Measurements from ENCODE around the gene SYT9.

SYT9 gene

DNA sequence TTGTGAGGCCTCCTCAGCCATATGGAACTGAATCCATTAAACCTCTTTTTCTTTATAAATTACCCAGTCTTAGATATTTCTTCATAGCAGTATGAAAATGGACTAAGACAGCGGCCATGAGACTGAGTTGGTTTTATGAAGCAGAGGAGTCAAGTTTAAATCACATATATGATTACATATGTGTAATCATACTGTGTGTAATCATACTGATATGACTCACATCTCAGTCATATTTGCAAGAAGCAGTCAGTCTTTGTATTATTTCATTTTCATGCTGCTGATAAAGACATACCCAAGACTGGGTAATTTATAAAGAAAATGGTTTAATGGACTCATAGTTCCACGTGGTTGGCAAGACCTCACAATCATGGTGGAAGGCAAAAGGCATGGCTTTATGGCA is 89.8 kb downstream of the SYT9 start:
- no peak for DNase-seq (ENCODE audit: low spot score)

DNA sequence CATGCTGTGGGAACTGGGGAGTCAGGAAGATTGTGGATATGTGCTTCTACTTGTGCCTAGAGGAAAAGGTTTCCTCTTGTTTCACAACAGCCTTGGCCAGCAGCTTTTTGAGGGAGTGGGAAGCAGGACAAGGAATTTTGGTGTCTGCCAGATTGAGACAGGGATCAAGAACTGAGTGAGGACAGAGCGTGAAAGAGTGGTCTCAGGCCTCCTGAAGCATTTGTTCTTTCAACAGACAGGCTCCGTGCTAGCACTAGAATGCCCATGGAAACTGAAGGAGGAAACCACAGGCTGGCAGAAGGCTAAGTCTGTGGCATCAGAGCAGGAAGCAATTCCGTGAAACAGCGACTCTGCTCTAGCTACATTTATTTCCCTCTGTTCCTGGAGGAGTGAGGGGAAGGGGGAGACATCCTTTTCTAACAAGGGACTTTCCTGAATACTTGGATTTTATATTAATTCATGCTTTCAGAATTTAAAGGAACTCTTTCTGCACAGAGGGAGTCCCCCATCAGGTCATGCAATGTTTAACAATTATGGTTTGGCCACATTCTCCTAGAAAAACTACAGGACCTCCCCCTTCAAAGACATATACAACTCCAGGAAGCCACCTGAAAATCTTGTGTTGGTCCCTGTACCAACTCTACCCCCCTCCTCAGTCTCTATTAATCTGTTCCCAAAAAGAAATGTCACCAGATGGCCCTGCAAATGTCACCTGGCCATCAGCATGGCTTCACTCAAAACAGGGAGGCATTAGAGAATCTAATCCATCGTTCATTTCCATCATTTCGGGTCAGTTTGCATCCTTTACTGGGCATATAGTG is 96.1 kb downstream of the SYT9 start:
- no peak for DNase-seq (ENCODE audit: low spot score)

- no peak for DNase-seq (ENCODE audit: low spot score)
These were observed 97.0 kb downstream of the SYT9 start for GRCh38 chr11:7348432-7349304.

DNA sequence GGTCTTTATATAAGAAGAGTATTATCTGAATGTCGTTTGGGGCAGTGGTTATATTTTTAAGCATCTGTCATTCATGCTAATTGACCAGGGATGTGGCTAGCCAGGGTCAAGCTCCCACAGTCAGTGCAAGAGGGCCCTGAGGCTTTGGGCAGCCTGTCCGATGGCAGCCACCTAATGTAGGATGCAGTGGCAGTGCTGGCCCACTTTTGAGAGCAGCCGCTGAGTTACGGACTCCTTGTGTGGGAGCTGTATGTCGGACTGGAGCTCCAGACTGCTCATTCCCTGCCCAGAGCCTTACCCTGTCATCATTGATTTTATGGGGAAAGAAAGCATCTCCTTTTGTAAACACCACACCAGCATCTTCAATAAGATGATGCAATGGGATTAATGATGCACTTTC is 99.5 kb downstream of the SYT9 start:
- DNase-seq (ENCODE audit: low spot score), result no peak

DNA sequence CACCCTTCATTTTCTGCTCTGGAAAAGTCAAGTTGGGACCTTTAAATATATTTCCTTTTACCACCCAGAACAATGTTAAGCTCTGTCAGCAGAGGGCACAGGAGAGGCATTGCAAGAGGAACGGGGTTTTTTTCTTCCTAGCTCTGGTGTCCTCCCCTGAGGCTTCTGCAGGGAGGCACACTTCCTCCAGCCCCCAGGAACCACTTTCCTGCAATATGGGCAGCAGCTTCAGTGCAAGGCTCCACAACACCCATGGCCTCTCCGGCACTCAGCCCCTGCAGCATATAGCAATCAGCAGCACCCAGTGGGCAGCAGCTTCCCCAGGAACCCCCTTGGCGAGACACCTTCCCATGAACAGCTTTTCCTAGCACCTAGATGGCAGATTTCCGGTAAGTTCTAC is 101.4 kb downstream of the SYT9 start:
- no peak for DNase-seq (ENCODE audit: low spot score)

DNA sequence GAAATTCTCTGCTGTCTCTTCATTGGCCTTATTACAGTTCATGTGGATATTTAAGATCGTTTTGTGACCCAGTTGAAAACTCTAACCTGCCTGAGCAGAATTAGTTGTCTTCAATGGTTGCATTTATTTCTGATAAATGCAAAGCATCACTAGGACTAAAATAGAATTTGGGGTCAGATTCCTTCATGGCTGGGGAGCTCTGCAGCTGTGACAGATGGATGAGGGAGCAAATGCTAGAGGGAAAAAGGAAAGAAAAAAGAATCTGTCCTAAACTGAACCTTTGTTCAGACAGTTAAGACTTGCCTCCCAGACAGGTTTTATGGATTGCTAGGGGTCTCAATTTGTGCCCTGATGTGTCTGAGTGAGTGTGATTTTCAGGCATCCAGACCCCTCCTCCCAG is 113.0 kb downstream of the SYT9 start:
- no peak for DNase-seq (ENCODE audit: low spot score)

DNA sequence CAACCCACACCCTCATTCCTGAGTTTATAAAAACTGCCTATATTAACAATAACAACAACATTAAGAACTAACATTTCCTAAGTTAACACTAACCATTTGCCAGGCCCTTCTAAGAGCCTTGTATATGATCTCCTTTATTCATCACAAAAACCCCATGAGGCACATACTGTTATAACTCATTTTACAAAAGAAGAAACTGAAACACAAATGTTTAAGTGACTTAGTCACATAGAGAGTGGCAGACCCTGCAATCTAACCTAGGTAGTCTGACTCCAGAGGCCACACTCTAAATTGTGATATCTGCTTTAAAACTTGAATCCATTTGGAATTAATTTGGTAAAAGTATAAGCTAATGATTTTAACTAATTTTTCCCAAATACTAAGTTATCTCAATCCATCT is 116.1 kb downstream of the SYT9 start:
- no peak for DNase-seq (ENCODE audit: low spot score)

DNA sequence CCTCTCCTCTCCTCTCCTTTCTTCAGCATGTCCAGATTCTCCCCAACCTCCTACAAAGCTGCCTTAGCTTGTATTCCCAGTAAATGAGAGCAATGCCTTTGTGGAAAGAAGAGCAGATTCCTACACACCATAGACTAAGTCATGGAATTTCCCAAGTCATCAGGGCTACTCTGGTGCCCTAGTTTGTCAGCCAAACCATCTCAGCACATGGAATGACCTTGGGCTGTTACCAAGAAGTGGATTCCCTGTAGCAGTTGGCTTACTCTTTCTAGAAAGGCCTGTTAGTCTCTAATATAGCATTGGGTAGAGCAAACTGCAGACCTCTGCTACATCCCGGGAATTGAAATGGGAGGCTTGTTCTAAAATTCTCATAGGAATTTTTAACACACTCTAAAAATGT is 124.7 kb downstream of the SYT9 start:
- no peak for DNase-seq (ENCODE audit: low spot score)

DNA sequence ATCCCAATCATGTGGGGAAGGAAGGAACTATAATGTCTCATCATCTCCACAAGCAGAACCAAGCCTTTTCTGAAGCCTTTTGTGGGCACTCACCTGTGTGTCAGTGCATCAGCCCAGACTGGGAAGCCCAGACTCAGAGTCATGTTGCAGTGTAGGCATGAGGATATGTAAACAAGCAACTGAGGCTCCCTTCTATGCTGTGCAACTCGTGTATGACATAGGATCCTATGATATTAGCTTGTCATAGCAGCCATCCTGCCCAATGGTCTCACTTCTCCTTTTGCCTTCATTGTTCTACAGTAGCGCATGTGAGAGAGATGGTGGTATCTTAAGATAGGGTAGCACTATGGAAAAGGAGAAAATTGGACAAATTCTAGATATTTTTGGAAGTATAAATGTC is 130.2 kb downstream of the SYT9 start:
- no peak for DNase-seq (ENCODE audit: low spot score)

GRCh38 chr11:7383406-7383805 is 131.7 kb downstream of the SYT9 start:
- no peak for DNase-seq (ENCODE audit: low spot score)

GRCh38 chr11:7384691-7385090 is 133.0 kb downstream of the SYT9 start:
- DNase-seq (ENCODE audit: low spot score), result no peak

DNA sequence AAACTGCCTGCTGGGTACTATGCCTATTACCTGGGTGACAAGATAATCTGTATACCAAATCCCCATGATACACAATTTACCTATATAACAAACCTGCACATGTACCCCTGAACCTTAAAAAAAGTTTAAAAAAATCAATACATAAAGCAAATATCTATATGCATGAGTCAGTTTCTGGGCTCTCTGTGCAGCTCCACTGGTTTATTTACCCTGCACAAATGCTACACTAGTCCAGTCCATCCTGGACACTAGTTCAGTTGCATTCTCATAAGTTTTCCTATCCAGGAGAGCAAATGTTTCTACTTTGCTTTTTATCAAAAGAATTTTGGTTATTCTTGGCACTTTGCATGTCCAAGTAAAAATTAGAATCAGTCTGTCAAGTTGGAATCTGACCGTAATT is 133.8 kb downstream of the SYT9 start:
- no peak for DNase-seq (ENCODE audit: low spot score)

DNA sequence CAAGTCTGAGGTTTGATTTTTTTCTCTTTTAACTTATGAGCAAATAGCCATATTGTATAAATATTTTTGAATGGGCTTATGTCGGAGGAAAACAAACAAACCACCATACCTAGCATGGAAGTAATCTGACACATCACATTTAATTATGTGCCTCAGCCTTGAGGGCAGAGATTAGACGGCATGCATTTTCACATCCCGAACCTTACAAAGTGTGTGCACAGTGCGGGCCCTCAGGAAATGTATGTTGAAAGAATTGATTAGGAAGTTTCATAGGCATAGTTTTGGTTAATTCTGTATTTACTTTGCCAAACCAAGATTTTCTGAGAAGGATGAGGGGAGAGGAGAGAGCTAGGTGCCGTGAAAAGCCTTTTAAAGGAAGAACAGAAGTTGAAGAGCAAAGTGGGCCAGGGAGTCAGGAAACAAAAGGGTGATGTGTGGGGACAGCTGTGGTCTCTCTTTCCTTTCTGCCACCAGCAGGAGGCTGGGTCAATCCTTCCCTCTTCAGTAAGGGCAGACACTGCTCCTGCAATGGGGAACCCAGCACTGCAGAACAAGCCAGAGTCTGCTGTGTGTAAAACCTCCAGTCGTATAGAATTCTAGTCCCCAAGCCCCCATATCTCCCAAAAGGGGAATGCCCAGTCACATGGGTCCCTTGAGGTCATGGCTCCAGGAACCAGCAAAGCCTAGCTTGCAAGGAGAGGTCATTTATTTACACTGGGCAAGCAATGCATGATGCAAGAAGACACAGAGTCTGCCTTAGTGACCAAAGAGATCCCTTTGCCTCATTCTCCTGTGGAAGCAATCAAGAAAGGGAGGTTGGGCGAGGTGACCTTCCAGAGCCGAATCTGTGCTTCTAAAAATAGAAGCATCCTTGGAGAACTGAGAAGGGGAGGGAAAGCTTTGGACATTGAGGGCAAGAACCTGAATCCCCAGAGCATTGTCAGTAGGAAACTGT is 162.5 kb downstream of the SYT9 start:
- DNase-seq (ENCODE audit: low spot score), result no peak

GRCh38 chr11:7414973-7415817 is 163.5 kb downstream of the SYT9 start:
- DNase-seq (ENCODE audit: low spot score), result no peak

GRCh38 chr11:7416080-7416479 is 164.4 kb downstream of the SYT9 start:
- no peak for DNase-seq (ENCODE audit: low spot score)

- no peak for DNase-seq (ENCODE audit: low spot score)
These were observed 165.6 kb downstream of the SYT9 start for GRCh38 chr11:7417328-7417727.

DNA sequence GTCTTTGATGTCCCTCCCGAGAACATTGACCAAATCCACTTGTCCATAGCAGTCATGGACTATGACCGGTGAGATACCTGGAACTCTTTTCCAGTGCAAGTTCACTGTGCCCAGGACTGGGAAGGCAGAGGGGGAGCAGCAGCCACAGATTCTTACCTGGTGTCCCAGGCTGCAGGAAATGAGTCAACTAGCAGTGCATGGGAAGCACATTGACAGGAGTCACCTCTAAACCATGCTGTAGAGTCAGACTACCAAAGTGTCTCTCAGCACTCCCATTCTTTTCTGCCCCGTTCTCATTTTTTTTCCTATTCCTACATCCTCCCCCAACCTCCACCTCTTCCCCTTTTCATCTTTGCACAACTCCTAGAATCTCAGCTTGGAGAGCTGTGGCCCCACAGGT is 166.4 kb downstream of the SYT9 start:
- no peak for DNase-seq (ENCODE audit: low spot score)

DNA sequence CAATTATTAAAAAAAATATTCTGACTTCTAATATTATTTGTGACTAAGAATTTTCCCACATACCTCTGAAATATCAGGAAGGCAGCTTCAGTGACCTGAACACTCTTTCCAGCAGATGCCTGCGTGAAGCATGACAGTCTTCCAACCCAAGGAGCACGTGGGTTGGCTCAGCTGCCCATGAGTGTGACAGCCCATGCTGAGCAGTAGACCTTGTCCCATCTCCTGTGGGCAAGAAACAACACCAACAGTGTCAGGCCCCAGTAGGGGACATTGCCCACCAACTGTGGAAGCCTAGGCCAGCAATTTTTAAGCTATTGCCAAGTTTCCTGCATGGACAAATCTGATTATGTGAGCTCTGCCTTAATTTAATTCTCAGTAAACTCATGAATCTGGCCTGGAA is 167.2 kb downstream of the SYT9 start:
- no peak for DNase-seq (ENCODE audit: low spot score)

DNA sequence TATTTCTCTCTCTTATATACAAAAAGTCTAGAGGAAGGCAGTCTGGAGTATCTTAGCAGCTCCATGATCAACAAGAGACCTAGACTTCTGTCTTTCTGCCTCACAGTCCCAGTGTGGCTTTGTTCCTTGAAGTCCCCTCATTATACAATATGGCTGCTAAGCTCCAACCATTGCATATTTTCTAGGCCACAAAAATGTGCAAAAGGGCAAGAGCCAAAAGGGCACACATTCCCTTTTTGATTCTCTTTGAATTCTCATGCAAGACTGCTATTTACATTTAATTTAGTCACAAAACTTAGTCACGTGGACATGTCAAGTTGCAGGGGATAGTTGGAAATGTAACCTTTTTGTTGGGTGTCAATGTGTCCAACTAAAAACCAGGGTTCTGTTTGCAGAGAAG is 169.4 kb downstream of the SYT9 start:
- no peak for DNase-seq (ENCODE audit: low spot score)

DNA sequence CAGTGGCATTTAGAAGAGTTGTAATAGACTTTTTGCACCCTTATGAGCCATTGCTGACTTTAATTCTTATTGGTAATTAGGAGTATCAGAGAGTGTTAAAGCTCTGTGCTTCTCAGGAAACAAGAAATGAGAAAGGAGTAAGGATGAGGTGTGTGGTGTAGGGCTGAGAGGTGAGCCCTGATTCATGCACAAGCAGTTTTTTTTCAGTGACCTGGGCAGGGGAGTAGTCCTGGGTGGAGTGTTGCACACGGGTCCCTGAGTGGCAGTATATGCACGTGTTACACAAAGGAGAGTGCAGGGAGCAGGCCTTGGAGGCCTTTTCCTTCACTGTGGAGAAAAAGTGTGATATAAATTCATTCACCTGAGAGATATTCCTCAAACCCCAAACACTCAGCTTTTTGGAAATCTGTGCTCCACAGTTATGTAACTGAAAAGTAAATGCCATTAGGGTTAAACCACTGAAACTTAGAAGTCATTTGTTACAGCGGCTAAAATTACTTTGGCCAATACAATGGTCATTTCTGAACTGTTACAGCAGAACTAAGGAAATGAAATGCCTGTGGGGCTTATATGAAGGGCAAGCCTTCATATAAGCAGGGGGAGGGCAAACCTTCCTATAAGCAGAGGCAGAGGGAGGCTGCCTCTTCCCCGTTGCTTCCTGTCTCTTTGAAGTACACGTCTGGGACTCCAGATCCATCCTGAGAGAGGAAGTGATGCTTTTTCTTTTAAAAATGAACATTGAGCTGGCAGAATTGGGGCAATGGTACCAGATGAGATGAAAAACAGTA is 171.0 kb downstream of the SYT9 start:
- DNase-seq (ENCODE audit: low spot score), result no peak

All from Ammon's horn (tissue), 1 donor.